Colonic mucosa (tissue), 4 donors: Measurements from ENCODE around the gene ZMIZ1. TPM values are rescaled to one million over a fixed set of nuclear protein-coding genes. Genes with fewer than 3 reads are reported as not detected.

Experiments used
- DNase-seq: peaks from one replicate; pipeline ENCODE4 v3.0.0-alpha.2; 2020
- H3K27ac ChIP-seq: fragments of 200-600 bp; one replicate; pipeline ENCODE4 v1.8.0; 2021
- H3K27me3 ChIP-seq: fragments of 200-600 bp; one replicate; pipeline ENCODE4 v1.8.0; 2021
- H3K36me3 ChIP-seq: fragments of 200-600 bp; one replicate; pipeline ENCODE4 v1.8.0; 2021
- H3K4me1 ChIP-seq: fragments of 200-600 bp; one replicate; pipeline ENCODE4 v1.8.0; 2021; ENCODE audit warnings: mild to moderate bottlenecking
- H3K4me3 ChIP-seq: fragments of 200-600 bp; one replicate; pipeline ENCODE4 v1.8.0; 2021
- H3K9ac ChIP-seq, 2 donors: one replicate each; pipeline ENCODE4 v1.7.0; 2013; ENCODE audit warnings: control low read depth in 2 of 2, low read depth in 2 of 2, low read length in 2 of 2
- H3K9me3 ChIP-seq: fragments of 200-600 bp; one replicate; pipeline ENCODE4 v1.8.0; 2021
- CTCF ChIP-seq: fragments of 200-600 bp; IDR thresholded peaks from one replicate; pipeline ENCODE4 v1.8.0; 2022; ENCODE audit warnings: antibody characterized with exemption, mild to moderate bottlenecking
- intact Hi-C: fragments of 100-400 bp; cut with DNase I; formaldehyde crosslinking; loops from one replicate; pipeline ENCODE4 v1.14.1; 2022
- total RNA-seq, 2 donors: library from RNA; stranded (reverse); fragmentation: NEBNext Ultra II Directional in 1 of 2; extraction: Animal tissue kit (Norgen Biotek cat#: 25700) in 1 of 2; gene quantifications; one replicate each; pipeline ENCODE4 v1.2.1, GENCODE V29; 2021
- donor health status: healthy.
- donor health status: DM: no; HTN: no; CAD: no.
- donor health status: DM: no; HTN: no; CAD: no.

ZMIZ1 gene
- total RNA-seq, 2 donors from 2014 or later, result 51.0 to 54.0 TPM

- Histone ChIP-seq H3K27ac (peak overlapping the region; percentile 50), H3K36me3 (no peaks in the 10 kb centered on the region), H3K4me3 (no peak overlapping the region), H3K9ac (peak overlapping the region in 1 of 2 donors; percentile 37), H3K4me1 (peaks cover 4% of the 10 kb centered on the region), H3K27me3 (no peaks in the 10 kb centered on the region), H3K9me3 (no peaks in the 10 kb centered on the region)
- DNase-seq, result no peak
- intact Hi-C loops, result no loop called here
- no peak for TF ChIP-seq CTCF
Observed at GRCh38 chr10:79113827-79114226, 45.1 kb downstream of the ZMIZ1 start.

- intact Hi-C loops, result no loop called here
- Histone ChIP-seq H3K9ac (no peak overlapping the region), H3K27ac (no peak overlapping the region), H3K36me3 (no peaks in the 10 kb centered on the region), H3K4me1 (peaks cover 4% of the 10 kb centered on the region), H3K9me3 (no peaks in the 10 kb centered on the region), H3K27me3 (no peaks in the 10 kb centered on the region), H3K4me3 (no peak overlapping the region)
- no peak for DNase-seq
- no peak for TF ChIP-seq CTCF
Observed at GRCh38 chr10:79115302-79115701, 46.5 kb downstream of the ZMIZ1 start.

- Histone ChIP-seq H3K9ac (no peak overlapping the region), H3K4me1 (no peaks in the 10 kb centered on the region), H3K27ac (no peak overlapping the region), H3K27me3 (no peaks in the 10 kb centered on the region), H3K9me3 (no peaks in the 10 kb centered on the region), H3K36me3 (no peaks in the 10 kb centered on the region), H3K4me3 (no peak overlapping the region)
- intact Hi-C loops, result no loop called here
- no peak for TF ChIP-seq CTCF
- DNase-seq, result no peak
Observed at GRCh38 chr10:79116368-79116767, 47.6 kb downstream of the ZMIZ1 start.

- Histone ChIP-seq H3K36me3 (no peaks in the 10 kb centered on the region), H3K9me3 (no peaks in the 10 kb centered on the region), H3K27ac (no peak overlapping the region), H3K27me3 (no peaks in the 10 kb centered on the region), H3K4me1 (no peaks in the 10 kb centered on the region), H3K9ac (no peak overlapping the region), H3K4me3 (no peak overlapping the region)
- no peak for TF ChIP-seq CTCF
- intact Hi-C loops, result no loop called here
- peak; percentile 68 for DNase-seq
Observed at GRCh38 chr10:79116801-79117723, 48.3 kb downstream of the ZMIZ1 start.

DNA sequence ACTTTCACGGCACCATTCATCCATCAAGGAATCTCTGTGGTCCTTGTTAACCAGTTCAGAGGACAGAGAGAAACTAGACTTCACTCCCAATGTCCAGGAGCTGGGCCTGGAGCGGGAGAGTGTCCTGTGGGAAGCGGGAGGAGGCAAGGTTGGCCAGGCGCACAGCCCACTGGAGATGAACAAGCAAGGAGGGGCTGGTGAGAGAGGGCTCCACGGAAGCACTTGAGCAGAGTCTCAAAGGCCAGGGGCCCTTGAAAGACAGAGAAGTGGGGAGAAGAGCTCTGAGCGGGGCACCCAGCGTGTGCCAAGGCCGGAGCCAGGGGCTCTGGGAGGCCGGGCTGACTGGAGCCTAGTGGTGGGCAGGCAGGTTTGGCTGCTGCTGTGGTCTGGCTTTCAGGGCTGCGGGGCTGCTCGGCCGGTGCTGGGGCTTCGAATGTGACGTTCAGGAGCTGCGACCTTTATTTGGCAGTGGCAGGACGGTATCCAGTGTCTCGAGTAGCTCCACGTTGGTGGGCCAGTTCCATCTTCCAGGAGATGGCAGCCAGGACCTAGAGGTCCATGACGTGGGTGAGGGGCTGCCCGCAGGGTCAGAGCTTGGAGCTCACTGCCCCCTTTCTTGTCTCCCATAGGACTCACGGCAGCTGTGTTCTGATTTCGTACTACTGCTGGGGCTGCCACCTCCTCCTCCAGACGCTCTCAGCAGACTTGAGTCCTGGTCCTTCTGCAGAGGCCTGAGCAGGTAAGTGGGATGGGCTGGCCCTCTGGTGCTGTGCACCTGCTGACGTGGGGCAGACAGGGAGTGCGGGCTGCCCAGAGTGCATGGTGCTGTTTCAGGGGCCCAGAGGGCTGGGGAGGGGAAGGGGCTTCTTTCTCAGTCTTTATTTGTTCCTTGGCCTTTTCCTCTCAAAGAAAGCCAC, 49.8 kb downstream of the ZMIZ1 start:
- DNase-seq, result no peak
- no peak overlapping the region for H3K4me3 ChIP-seq
- H3K27me3 ChIP-seq, result no peaks in the 10 kb centered on the region
- intact Hi-C loops, result no loop called here
- no peaks in the 10 kb centered on the region for H3K36me3 ChIP-seq
- no peaks in the 10 kb centered on the region for H3K4me1 ChIP-seq
- H3K27ac ChIP-seq, result no peak overlapping the region
- no peaks in the 10 kb centered on the region for H3K9me3 ChIP-seq
- no peak overlapping the region for H3K9ac ChIP-seq
- TF ChIP-seq CTCF, result no peak
